Measurements from ENCODE around the gene SLC2A9. TPM values are rescaled to one million over a fixed set of nuclear protein-coding genes. Genes with fewer than 3 reads are reported as not detected.

SLC2A9 gene
- total and polyA plus RNA-seq, 2 donors (not counting 3 experiments of a cell fraction or from before 2014, with no cell fraction given) = 1.6 to 1.8 TPM

DNA sequence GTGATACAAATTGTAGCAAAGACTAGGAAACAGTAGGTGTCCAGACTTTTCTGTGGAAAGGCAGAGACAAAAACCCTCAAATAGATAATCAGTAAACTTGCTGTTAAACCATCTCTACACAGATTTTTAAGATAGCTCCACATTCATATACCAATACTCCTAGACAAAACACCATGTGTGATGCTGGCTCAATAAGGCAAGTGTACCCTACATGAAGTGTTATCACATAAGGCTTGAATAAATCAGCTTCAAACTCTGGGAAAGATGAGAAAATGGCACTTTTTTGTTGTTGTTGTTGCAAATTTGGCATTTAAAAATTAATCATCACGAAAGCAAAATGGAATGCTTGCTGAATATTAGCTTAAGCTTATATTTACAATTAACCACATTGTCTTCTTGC, 194.7 kb downstream of the SLC2A9 start:
- Histone ChIP-seq H3K9me1 (replicated peaks; ENCODE audit: control insufficient read depth, extremely low read depth, insufficient read depth, low read length) (no peaks in the 10 kb centered on the region), H3K4me1 (ENCODE audit: control insufficient read depth, extremely low read depth, insufficient read depth, low read length) (no peaks in the 10 kb centered on the region), H3K4me2 (ENCODE audit: insufficient read depth, low read length) (no peak overlapping the region), H3K79me2 (ENCODE audit: control insufficient read depth, insufficient read depth, low read length) (no peaks in the 10 kb centered on the region), H2AFZ (ENCODE audit: low read depth, low read length) (no peak overlapping the region), H3K27ac (ENCODE audit: insufficient read depth, low read depth, low read length) (no peak overlapping the region), H3K27me3 (ENCODE audit: control insufficient read depth in 2 of 2, insufficient read depth in 2 of 2, low read length in 2 of 2) (no peaks in the 10 kb centered on the region), H3K36me3 (ENCODE audit: control insufficient read depth in 2 of 2, extremely low read depth in 1 of 2, insufficient read depth in 2 of 2, low read length in 2 of 2) (no peaks in the 10 kb centered on the region), H3K9ac (replicated peaks; ENCODE audit: extremely low read depth, insufficient read depth, low read length) (no peak overlapping the region), H4K20me1 (replicated peaks; ENCODE audit: control insufficient read depth, extremely low read depth, insufficient read depth, low read length) (no peaks in the 10 kb centered on the region), H3K9me3 (replicated peaks; ENCODE audit: control insufficient read depth, insufficient read depth, low read length) (no peaks in the 10 kb centered on the region), H3K4me3 (replicated peaks in 1 of 3; ENCODE audit: insufficient read depth in 1 of 3, low read depth in 1 of 3, low read length in 3 of 3) (no peak overlapping the region)
- no peak for FAIRE-seq
- DNase-seq (ENCODE audit: low read depth, low spot score) = no peak
- BruUV-seq (replicated peaks) = no TSS peak
- ChIA-PET CTCF (no interaction called here), POLR2A (no interaction called here)
- dilution Hi-C loops (cut with MboI; ENCODE audit: extremely low pct_ligation_motif_present, low sequenced_read_pairs) = no loop called here
- TF ChIP-seq CTCF (IDR thresholded peaks at IDR 0.05; ENCODE audit: extremely low read depth in 1 of 2, insufficient read depth in 1 of 2, low read depth in 1 of 2, low read length in 2 of 2) (no peak), MAX (IDR thresholded peaks at IDR 0.05; ENCODE audit: insufficient read depth, insufficient read length) (no peak), POLR2AphosphoS5 (IDR thresholded peaks at IDR 0.05; ENCODE audit: insufficient read depth, low read depth, low read length) (no peak), EZH2 (IDR thresholded peaks at IDR 0.05; ENCODE audit: borderline replicate concordance, low read depth, low read length, severe bottlenecking) (no peak), JUN (IDR thresholded peaks at IDR 0.05; ENCODE audit: borderline replicate concordance, insufficient read depth, insufficient read length, low read depth) (no peak), POLR2A (IDR thresholded peaks at IDR 0.05; ENCODE audit: low read depth, low read length) (no peak), FOS (IDR thresholded peaks at IDR 0.05; ENCODE audit: borderline replicate concordance, insufficient read depth, low read length) (no peak), GATA2 (IDR thresholded peaks at IDR 0.05; ENCODE audit: insufficient read depth, insufficient read length, low read depth, low read length) (no peak), MYC (IDR thresholded peaks at IDR 0.05; ENCODE audit: low read depth, low read length) (no peak)
- intact Hi-C loops (cut with micrococcal nuclease) = no loop called here
